Natural killer cell (primary cell): Measurements from ENCODE around the gene FILIP1L. TPM values are rescaled to one million over a fixed set of nuclear protein-coding genes. Genes with fewer than 3 reads are reported as not detected.

ENCODE experiments used
- ATAC-seq, 3 donors: fragments of 150-1000 bp in 2 of 3; fragments of 200-7000 bp in 1 of 3; cut with Tn5 transposase; 1 replicate in 1 of 3; 2 replicates in 2 of 3; pipeline ENCODE4 v1.10.0; 2021; ENCODE audit warnings: mild to moderate bottlenecking in 2 of 3, moderate library complexity in 2 of 3
- DNase-seq, 2 donors: peaks; one replicate each; pipeline versions ENCODE4 v3.0.0 to v3.0.0-alpha.2; 2013 to 2021; ENCODE audit warnings: mixed read lengths in 1 of 2
- H3K27ac ChIP-seq: one replicate; pipeline ENCODE4 v1.5.1; 2013; ENCODE audit warnings: mild to moderate bottlenecking, low read length
- H3K27me3 ChIP-seq: one replicate; pipeline ENCODE4 v1.6.1; 2013; ENCODE audit warnings: low read length; ENCODE audit not compliant: control insufficient read depth, insufficient read depth
- H3K36me3 ChIP-seq: one replicate; pipeline ENCODE4 v1.6.1; 2013; ENCODE audit warnings: low read length; ENCODE audit not compliant: control insufficient read depth, insufficient read depth
- H3K4me1 ChIP-seq: one replicate; pipeline ENCODE4 v1.6.1; 2013; ENCODE audit warnings: low read length; ENCODE audit not compliant: control insufficient read depth, insufficient read depth
- H3K4me3 ChIP-seq: one replicate; pipeline ENCODE4 v1.5.1; 2013; ENCODE audit warnings: low read length
- H3K9me3 ChIP-seq: one replicate; pipeline ENCODE4 v1.6.1; 2013; ENCODE audit warnings: low read length; ENCODE audit not compliant: control insufficient read depth, insufficient read depth
- H3K27ac Mint-ChIP-seq, 2 donors: one replicate each; pipeline ENCODE4 v1.8.0; 2022; ENCODE audit warnings: mild to moderate bottlenecking in 2 of 2, mixed read lengths in 2 of 2, moderate library complexity in 1 of 2
- H3K27me3 Mint-ChIP-seq, 2 donors: one replicate each; pipeline ENCODE4 v1.8.0; 2022; ENCODE audit warnings: low read depth in 2 of 2, mixed read lengths in 2 of 2
- H3K36me3 Mint-ChIP-seq: one replicate; pipeline ENCODE4 v1.8.0; 2022; ENCODE audit warnings: mixed read lengths
- H3K4me1 Mint-ChIP-seq, 2 donors: one replicate each; pipeline ENCODE4 v1.8.0; 2022; ENCODE audit warnings: mixed read lengths in 2 of 2
- H3K4me3 Mint-ChIP-seq: one replicate; pipeline ENCODE4 v1.8.0; 2022; ENCODE audit warnings: mild to moderate bottlenecking, moderate library complexity, mixed read lengths
- H3K9me3 Mint-ChIP-seq, 2 donors: one replicate each; pipeline ENCODE4 v1.8.0; 2022; ENCODE audit warnings: mixed read lengths in 2 of 2
- WGBS: methylation state at CpG from one replicate; pipeline ENCODE4 v1.1.7; 2013; ENCODE audit warnings: missing lambda C conversion rate; ENCODE audit not compliant: insufficient coverage; 5-methylcytosine and 5-hydroxymethylcytosine counted together
- intact Hi-C: fragments of 100-400 bp; cut with micrococcal nuclease; formaldehyde crosslinking; loops from one replicate; pipeline ENCODE4 v1.14.2; 2022
- total RNA-seq, 4 donors: library from RNA; stranded (reverse); fragments of 120-200 nt in 1 of 4; gene quantifications; one replicate each; pipeline versions ENCODE4 v1.2.3 to v1.2.4, GENCODE V29; 2013 to 2022
- TF ChIP-seq, protein P1 (sequence below): fragments of 200-600 bp; IDR thresholded peaks from one replicate; pipeline ENCODE4 v1.8.0; 2022; ENCODE audit warnings: antibody characterized with exemption

Gene FILIP1L
- total RNA-seq, 3 donors from 2014 or later (not counting 1 experiment from before 2014, with no cell fraction given) = 0.12 TPM; not detected in 2

DNA sequence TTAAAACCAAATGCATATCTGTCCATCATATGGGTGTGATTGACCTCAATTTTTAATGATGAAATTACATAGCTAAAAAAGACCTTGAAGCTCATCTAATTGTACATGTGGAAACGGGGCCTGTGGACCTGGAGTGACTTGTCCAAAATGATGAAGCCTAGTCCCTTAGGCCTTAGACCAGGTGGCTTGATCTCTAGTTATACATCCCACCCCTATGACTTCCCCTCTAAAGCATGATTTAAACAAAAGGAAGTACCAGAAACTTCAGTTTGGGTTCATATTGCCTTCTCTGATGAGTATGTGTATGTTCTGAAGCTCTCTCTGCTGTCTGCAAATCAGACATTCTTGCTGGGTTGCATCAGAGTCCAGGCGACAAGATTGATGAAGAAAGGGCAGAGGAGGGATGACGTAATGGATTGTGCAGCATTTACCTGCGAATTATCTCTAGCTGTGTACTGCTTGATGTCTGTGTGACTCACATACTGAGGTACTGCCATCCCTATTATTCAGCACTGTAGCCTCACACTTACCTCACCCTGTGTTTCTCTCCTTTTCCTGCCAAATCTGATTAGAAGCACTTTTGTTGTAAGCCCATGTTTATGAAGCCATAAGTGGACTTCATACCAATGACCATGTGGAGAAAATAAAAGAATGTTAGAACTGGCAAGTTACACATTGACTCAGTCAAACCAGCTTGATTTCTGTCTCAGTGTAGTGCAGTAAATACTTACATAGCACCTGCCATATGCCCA lies 111.5 kb downstream of the FILIP1L start:
- Histone ChIP-seq H3K27me3 (no peaks in the 10 kb centered on the region), H3K9me3 (no peaks in the 10 kb centered on the region), H3K4me3 (no peak overlapping the region), H3K36me3 (no peaks in the 10 kb centered on the region), H3K27ac (no peak overlapping the region), H3K4me1 (no peaks in the 10 kb centered on the region)
- TF ChIP-seq, protein P1, sequence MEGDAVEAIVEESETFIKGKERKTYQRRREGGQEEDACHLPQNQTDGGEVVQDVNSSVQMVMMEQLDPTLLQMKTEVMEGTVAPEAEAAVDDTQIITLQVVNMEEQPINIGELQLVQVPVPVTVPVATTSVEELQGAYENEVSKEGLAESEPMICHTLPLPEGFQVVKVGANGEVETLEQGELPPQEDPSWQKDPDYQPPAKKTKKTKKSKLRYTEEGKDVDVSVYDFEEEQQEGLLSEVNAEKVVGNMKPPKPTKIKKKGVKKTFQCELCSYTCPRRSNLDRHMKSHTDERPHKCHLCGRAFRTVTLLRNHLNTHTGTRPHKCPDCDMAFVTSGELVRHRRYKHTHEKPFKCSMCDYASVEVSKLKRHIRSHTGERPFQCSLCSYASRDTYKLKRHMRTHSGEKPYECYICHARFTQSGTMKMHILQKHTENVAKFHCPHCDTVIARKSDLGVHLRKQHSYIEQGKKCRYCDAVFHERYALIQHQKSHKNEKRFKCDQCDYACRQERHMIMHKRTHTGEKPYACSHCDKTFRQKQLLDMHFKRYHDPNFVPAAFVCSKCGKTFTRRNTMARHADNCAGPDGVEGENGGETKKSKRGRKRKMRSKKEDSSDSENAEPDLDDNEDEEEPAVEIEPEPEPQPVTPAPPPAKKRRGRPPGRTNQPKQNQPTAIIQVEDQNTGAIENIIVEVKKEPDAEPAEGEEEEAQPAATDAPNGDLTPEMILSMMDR = no peak
- Mint-ChIP-seq H3K36me3 (no peaks in the 10 kb centered on the region), H3K27me3 (no peaks in the 10 kb centered on the region), H3K4me1 (peaks cover 0 to 4% of the 10 kb centered on the region in 2 donors), H3K4me3 (no peak overlapping the region), H3K9me3 (no peaks in the 10 kb centered on the region), H3K27ac (no peak overlapping the region)
- DNase-seq (no peak), ATAC-seq (no peak)
- WGBS = 91% methylated on average over 4 of the region's 4 CpGs
- intact Hi-C loops = no loop called here

DNA sequence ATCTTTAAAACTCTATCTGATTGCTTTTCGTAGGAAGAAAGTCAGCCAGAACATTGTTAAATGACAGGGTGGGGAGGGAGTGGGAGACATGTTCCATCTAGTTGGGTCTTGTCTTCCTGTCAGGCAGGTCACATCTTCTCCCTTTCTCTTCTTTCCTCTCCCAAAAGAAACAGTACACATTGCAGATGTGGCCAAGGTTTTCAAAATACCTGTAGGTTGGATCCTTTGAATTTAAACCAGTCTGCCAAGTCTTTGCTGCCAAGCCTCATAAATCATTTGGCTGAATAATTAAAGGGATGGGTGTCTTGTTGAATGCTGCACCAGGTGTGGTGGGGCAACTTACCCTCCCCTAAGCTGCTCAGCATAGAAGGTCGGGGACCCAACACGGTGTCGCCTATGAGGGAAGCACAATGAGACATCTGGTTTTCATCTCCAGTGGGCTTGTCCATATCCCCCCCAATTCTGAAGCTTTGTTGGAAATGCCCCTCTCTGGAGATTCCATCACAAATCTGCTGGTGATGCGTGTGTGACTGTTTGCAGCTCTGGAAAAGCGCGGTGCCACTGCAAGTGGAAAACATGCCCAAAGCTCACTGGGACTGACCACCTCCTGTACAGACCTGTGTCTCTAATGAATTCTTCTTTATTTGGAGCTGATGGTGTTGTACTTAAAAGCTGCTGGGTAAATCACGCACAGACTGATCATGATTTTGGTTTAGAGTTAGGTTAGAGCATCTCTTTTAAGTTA lies 112.6 kb downstream of the FILIP1L start:
- Histone ChIP-seq H3K9me3 (no peaks in the 10 kb centered on the region), H3K27me3 (no peaks in the 10 kb centered on the region), H3K4me1 (no peaks in the 10 kb centered on the region), H3K27ac (no peak overlapping the region), H3K36me3 (no peaks in the 10 kb centered on the region), H3K4me3 (no peak overlapping the region)
- ATAC-seq (no peak), DNase-seq (no peak)
- no peaks in the 10 kb centered on the region for H3K36me3 Mint-ChIP-seq
- TF ChIP-seq, protein P1 = no peak
- H3K4me3 Mint-ChIP-seq = no peak overlapping the region
- no peak overlapping the region for H3K27ac Mint-ChIP-seq
- intact Hi-C loops = no loop called here
- H3K4me1 Mint-ChIP-seq = peaks cover 0 to 4% of the 10 kb centered on the region in 2 donors
- no peaks in the 10 kb centered on the region for H3K27me3 Mint-ChIP-seq
- WGBS = 92% methylated on average over 8 of the region's 8 CpGs
- H3K9me3 Mint-ChIP-seq = peaks cover 0 to 3% of the 10 kb centered on the region in 2 donors

DNA sequence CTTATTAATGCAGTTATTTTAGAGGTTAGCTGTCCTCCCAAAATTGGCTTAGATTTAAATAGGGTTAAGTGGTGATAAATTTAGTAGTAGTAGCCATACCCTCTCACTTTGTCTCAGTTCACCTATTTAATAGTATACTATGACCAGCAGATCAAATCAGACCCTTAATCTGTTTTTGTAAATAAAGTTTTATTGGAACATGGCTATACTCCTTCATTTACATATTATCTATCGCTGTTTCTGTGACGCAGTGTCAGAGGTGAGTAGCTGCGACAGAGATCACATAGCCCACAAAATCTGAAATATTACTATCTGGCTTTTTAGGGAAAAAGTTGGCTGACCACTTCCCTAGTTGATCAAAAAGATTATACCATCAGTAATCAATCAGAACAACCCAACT lies 113.2 kb downstream of the FILIP1L start:
- Histone ChIP-seq H3K4me1 (no peaks in the 10 kb centered on the region), H3K27ac (no peak overlapping the region), H3K4me3 (no peak overlapping the region), H3K36me3 (no peaks in the 10 kb centered on the region), H3K27me3 (no peaks in the 10 kb centered on the region), H3K9me3 (no peaks in the 10 kb centered on the region)
- no peak for ATAC-seq
- Mint-ChIP-seq H3K27ac (no peak overlapping the region), H3K4me1 (peaks cover 0 to 4% of the 10 kb centered on the region in 2 donors), H3K4me3 (no peak overlapping the region), H3K9me3 (peaks cover 0 to 6% of the 10 kb centered on the region in 2 donors), H3K27me3 (no peaks in the 10 kb centered on the region), H3K36me3 (no peaks in the 10 kb centered on the region)
- DNase-seq = no peak
- intact Hi-C loops = no loop called here
- TF ChIP-seq, protein P1 = no peak
- 95% methylated on average over 3 of the region's 3 CpGs for WGBS
